Activated B cell treated with CpG ODN at 0.5 μM for 24 hours (primary cell): Measurements from ENCODE around the gene FZR1. TPM values are rescaled to one million over a fixed set of nuclear protein-coding genes. Genes with fewer than 3 reads are reported as not detected.

Source experiments
- ATAC-seq: fragments of 200-7000 bp; cut with Tn5 transposase; one replicate; pipeline ENCODE4 v1.10.0; 2021; ENCODE audit warnings: low read depth, mild to moderate bottlenecking, moderate library complexity
- CTCF ChIA-PET: fragments of 350-600 bp; sonication (Branson Sonifier 250); formaldehyde crosslinking; loops from one replicate; lab custom pipeline; 2021; ENCODE audit warnings: antibody characterized with exemption; lab: Charles Lee
- POLR2A ChIA-PET: fragments of 350-600 bp; sonication (Branson Sonifier 250); formaldehyde crosslinking; loops from one replicate; lab custom pipeline; 2021; ENCODE audit warnings: antibody characterized with exemption; lab: Charles Lee
- DNase-seq: peaks from one replicate; pipeline ENCODE4 v3.0.0; 2022
- H3K27ac Mint-ChIP-seq: one replicate; pipeline ENCODE4 v1.8.0; 2020; ENCODE audit warnings: mixed read lengths
- H3K27me3 Mint-ChIP-seq: one replicate; pipeline ENCODE4 v1.8.0; 2021; ENCODE audit warnings: mixed read lengths
- H3K36me3 Mint-ChIP-seq: one replicate; pipeline ENCODE4 v1.8.0; 2021; ENCODE audit warnings: low read depth, mixed read lengths
- H3K4me1 Mint-ChIP-seq: one replicate; pipeline ENCODE4 v1.8.0; 2021; ENCODE audit warnings: mixed read lengths
- H3K4me3 Mint-ChIP-seq: one replicate; pipeline ENCODE4 v1.8.0; 2020; ENCODE audit warnings: mild to moderate bottlenecking, mixed read lengths
- H3K9me3 Mint-ChIP-seq: one replicate; pipeline ENCODE4 v1.8.0; 2020; ENCODE audit warnings: mixed read lengths
- intact Hi-C: fragments of 100-400 bp; cut with micrococcal nuclease; formaldehyde crosslinking; loops from one replicate; pipeline ENCODE4 v1.15.1; 2024
- total RNA-seq: library from RNA; stranded (reverse); gene quantifications from 2 replicates; pipeline ENCODE4 v1.2.3, GENCODE V29; 2022
- TF ChIP-seq, protein P1 (sequence below): fragments of 200-600 bp; IDR thresholded peaks from one replicate; pipeline ENCODE4 v1.8.0; 2022; ENCODE audit warnings: antibody characterized with exemption, mild to moderate bottlenecking

Gene FZR1
- total RNA-seq, 1 donor from 2014 or later: 66.0 TPM

DNA sequence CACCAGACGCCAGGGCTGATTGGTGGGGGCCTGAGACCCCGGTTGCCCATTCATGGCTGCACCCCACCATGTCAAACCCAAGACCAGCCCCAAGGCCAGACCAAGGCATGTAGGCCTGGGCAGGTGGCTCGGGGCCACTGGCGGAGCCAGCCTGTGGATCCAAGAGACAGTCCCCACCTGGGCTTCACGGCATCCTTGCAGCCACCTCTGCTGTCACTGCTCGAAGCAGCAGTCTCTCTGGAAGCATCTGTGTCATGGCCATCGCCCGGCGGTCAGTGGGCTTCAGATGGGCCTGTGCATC, 29.1 kb downstream of the FZR1 start:
- DNase-seq: no peak
- Mint-ChIP-seq H3K27ac (no peak overlapping the region), H3K27me3 (no peaks in the 10 kb centered on the region), H3K4me3 (no peak overlapping the region), H3K36me3 (peaks cover 49% of the 10 kb centered on the region), H3K4me1 (no peaks in the 10 kb centered on the region), H3K9me3 (no peaks in the 10 kb centered on the region)
- TF ChIP-seq, protein P1, sequence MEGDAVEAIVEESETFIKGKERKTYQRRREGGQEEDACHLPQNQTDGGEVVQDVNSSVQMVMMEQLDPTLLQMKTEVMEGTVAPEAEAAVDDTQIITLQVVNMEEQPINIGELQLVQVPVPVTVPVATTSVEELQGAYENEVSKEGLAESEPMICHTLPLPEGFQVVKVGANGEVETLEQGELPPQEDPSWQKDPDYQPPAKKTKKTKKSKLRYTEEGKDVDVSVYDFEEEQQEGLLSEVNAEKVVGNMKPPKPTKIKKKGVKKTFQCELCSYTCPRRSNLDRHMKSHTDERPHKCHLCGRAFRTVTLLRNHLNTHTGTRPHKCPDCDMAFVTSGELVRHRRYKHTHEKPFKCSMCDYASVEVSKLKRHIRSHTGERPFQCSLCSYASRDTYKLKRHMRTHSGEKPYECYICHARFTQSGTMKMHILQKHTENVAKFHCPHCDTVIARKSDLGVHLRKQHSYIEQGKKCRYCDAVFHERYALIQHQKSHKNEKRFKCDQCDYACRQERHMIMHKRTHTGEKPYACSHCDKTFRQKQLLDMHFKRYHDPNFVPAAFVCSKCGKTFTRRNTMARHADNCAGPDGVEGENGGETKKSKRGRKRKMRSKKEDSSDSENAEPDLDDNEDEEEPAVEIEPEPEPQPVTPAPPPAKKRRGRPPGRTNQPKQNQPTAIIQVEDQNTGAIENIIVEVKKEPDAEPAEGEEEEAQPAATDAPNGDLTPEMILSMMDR: no peak
- CTCF ChIA-PET: no interaction called here
- intact Hi-C loops: no loop called here
- ATAC-seq: no peak
- POLR2A ChIA-PET: interaction anchor here (0.5 kb wide), 1 partner anchor 54 kb away, joined by 3 read pairs; no protein-coding TSS in a partner anchor

DNA sequence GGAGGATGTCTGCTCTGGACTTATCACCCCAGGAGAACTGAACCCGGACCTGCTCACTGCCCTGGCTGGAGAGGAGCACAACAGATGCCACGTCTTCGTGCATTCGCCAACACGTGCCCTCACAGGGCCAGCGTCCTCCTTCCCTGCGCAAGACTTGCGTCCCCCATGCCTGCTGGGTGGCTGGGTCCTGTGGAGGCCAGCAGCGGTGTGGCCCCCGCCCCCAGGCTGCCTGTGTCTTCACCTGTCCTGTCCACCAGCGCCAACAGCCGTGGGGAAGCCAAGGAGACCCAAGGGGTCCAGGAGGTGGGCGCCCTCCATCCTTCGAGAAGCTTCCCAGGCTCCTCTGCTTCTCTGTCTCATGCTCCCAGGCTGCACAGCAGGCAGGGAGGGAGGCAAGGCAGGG, 29.5 kb downstream of the FZR1 start:
- Mint-ChIP-seq H3K4me3 (no peak overlapping the region), H3K4me1 (no peaks in the 10 kb centered on the region), H3K27ac (no peak overlapping the region), H3K9me3 (no peaks in the 10 kb centered on the region), H3K27me3 (no peaks in the 10 kb centered on the region), H3K36me3 (peaks cover 49% of the 10 kb centered on the region)
- intact Hi-C loops: no loop called here
- ATAC-seq: no peak
- TF ChIP-seq, protein P1: no peak
- DNase-seq: no peak
- ChIA-PET POLR2A (no interaction called here), CTCF (no interaction called here)

DNA sequence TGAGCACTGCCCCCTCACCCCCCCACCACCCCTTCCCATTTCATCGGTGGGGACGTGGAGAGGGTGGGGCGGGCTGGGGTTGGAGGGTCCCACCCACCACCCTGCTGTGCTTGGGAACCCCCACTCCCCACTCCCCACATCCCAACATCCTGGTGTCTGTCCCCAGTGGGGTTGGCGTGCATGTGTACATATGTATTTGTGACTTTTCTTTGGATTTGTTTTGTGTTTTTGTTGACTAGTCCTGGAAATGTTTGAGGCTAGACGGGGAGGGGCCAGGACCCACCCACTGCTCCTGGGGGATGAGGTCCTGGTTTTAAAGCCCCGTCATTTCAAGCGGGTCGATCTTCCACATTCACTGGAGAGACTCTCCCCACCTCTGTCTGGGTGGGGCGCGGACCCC, 29.9 kb downstream of the FZR1 start:
- H3K36me3 Mint-ChIP-seq: peaks cover 49% of the 10 kb centered on the region
- no peak overlapping the region for H3K27ac Mint-ChIP-seq
- CTCF ChIA-PET: no interaction called here
- H3K4me1 Mint-ChIP-seq: no peaks in the 10 kb centered on the region
- intact Hi-C loops: no loop called here
- H3K27me3 Mint-ChIP-seq: no peaks in the 10 kb centered on the region
- POLR2A ChIA-PET: no interaction called here
- DNase-seq (no peak), ATAC-seq (no peak)
- TF ChIP-seq, protein P1: no peak
- no peak overlapping the region for H3K4me3 Mint-ChIP-seq
- H3K9me3 Mint-ChIP-seq: no peaks in the 10 kb centered on the region

- ATAC-seq (no peak), DNase-seq (no peak)
- Mint-ChIP-seq H3K27ac (no peak overlapping the region), H3K4me1 (no peaks in the 10 kb centered on the region), H3K9me3 (no peaks in the 10 kb centered on the region), H3K4me3 (no peak overlapping the region), H3K36me3 (peaks cover 49% of the 10 kb centered on the region), H3K27me3 (no peaks in the 10 kb centered on the region)
- POLR2A ChIA-PET: interaction anchor here (0.6 to 0.8 kb wide), 2 partner anchors 36 to 229 kb away, joined by 3 to 7 read pairs; partner anchors contain the start of gene DOHH
- CTCF ChIA-PET: no interaction called here
- intact Hi-C loops: no loop called here
- TF ChIP-seq, protein P1: no peak
Observed at GRCh38 chr19:3536429-3537100, 30.5 kb downstream of the FZR1 start.

DNA sequence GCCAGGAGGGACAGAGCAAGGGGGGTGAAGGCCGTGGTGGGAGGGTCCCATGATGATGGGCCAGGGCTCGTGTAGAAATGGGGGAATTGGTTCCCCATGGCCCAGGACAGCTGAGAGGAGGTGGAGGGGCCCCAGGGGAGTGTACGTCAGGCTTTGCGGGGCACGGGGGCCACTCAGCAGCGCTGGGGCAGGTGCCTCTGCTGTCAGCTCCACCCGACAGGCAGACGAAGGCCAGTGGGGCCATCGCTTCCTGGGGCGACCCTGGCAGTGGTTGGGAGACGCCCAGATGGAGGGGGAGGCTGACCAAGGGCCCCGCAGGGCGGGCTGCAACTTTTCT, 31.0 kb downstream of the FZR1 start:
- ChIA-PET CTCF (no interaction called here), POLR2A (interaction anchor here (0.6 to 0.9 kb wide), 3 partner anchors 21 to 228 kb away, joined by 3 to 7 read pairs (median 6); partner anchors contain the start of gene DOHH)
- intact Hi-C loops: no loop called here
- DNase-seq (no peak), ATAC-seq (no peak)
- Mint-ChIP-seq H3K9me3 (no peaks in the 10 kb centered on the region), H3K4me3 (no peak overlapping the region), H3K27ac (no peak overlapping the region), H3K36me3 (peaks cover 49% of the 10 kb centered on the region), H3K27me3 (no peaks in the 10 kb centered on the region), H3K4me1 (no peaks in the 10 kb centered on the region)
- TF ChIP-seq, protein P1: no peak
